ENCODE results near the gene TLCD5.
A peak's percentile ranks its signal among the peaks of the same experiment; 100 is the strongest.

The TLCD5 gene

DNA sequence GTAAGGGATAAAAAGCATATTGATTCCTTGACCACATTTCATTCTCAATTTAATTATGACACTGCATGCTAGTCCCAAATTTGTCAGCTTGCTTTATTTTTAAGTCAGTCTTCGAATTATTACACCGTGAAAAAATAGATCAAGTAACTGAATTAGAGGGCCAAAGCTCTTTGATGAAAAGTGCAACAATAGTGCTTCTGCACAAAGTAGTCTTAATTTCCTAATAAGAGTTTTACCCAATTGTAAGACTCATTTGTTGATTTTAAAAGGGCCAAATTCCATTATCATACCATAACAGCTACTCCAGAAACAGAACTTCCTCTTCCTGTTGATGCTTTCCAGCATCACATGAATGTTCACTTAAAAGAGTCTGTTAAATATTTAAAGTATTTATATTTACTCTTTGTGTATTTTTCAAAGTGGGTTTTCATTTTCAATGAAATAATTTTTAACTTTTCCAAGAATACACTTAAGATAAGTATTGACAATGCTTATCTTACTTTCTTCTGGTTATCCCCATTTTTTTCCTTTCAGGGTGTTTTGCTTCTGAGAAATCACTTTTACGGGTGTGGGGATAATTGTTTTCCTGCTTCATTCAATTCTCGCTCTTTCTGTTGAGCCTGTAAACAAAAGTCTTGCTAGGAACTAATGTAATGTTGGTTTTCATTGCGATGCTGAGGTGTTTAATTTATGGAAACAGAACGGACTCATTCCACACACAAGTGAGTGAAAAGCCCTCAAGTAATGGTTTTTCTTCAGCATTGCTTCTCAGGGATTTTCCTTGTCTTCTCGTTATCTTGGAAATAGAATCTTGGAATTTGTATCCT, 13.2 kb downstream of the TLCD5 start:
- peak; percentile 78 for DNase-seq

DNA sequence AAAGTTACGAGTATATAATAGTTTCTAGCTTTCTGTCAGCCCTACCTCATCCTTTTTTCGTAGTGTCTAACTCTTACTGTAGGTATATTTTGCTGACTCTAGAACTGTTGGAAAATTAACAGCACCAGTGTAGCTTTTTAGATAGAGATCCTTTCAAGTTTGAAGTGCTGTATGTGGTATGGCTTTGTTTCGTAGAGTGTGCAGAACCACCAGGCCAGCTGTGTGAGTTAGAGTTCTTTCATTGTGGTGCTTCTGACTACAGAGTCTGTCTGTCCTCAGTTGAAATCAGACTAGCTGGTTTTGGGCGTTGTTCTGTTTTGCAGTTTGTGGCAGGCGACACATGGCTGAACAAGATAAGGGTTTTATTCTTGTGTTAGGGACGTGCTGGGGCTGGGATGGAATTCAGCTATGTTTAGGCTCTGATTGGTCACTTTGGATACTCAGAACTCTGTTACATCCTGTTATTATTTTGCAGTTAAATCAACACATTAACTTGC, 14.3 kb downstream of the TLCD5 start:
- peak; percentile 99 for DNase-seq

DNA sequence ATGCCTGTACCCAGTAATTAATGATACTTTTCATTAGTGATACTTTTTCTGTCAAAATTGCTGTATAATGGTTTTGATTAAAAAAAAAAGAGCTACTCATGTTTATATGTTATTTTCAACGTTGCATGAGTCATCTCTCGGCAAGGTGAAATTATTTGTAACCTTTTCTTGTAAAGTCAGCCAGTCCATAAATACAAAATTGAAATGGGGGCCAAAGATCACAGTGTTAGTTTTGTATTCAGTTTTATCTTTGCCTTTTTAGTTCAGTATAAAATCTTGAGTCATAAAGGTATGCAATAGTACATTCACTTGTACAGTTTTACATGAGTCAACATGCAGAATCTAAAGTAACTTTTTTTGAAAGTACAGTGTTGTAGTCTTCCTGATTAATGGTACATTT, 15.4 kb downstream of the TLCD5 start:
- DNase-seq, result no peak

DNA sequence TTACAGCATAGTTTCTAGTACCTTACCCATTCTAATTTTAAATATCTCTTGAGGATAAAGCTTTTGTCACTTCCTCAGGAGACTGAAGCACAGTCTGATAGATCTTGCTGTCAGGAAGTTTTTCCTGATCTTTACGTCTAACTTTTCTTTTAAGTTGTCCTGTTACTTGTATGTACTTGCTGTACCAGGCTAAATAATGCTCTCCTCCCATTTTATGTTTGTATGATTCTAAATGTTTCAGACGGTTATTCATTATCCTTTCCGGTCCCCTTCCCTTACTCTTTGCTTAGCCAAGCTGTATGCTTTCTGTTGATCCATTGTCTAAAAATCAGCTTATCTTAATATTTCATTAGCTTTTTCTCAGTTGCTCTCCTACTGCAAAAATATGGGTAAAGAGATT, 17.1 kb downstream of the TLCD5 start:
- DNase-seq, result peak; percentile 41

DNA sequence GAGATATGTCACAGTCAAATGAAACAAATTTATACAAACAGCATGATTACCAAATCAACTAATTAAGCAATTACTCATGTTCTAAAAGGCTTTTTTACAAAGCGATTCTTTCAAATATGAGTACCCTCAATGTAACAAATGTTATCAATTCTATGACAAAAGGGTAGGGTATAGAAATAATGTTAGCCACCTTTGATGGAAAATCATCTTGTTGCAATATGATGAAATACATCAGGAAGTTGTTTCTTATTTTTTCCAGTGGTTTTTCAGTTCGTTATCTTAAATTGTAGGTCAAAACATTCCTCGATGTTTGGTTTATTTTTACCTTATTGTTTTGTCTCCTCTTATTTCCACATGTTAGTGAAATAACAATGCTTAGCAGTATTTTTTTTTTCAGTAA, 17.6 kb downstream of the TLCD5 start:
- no peak for DNase-seq

DNA sequence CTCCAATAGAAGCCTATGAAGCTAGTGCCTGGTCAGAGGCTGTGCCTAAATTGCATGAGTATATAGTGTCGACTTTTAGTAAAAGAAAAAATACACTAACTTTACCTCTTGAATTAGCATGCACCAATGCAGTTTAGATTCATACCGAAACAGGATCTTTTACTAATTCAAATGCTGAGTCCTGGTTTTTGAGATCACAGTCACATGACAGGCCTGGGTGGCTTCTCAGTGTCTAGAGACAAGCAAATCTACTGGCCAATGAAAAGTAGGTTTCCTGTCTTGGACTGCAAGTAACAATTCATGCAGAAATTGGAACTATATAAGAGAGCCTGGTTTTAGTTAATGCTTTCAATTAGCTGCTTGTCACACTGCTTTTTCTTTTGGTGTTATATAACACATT, 18.3 kb downstream of the TLCD5 start:
- DNase-seq, result peak; percentile 61

DNA sequence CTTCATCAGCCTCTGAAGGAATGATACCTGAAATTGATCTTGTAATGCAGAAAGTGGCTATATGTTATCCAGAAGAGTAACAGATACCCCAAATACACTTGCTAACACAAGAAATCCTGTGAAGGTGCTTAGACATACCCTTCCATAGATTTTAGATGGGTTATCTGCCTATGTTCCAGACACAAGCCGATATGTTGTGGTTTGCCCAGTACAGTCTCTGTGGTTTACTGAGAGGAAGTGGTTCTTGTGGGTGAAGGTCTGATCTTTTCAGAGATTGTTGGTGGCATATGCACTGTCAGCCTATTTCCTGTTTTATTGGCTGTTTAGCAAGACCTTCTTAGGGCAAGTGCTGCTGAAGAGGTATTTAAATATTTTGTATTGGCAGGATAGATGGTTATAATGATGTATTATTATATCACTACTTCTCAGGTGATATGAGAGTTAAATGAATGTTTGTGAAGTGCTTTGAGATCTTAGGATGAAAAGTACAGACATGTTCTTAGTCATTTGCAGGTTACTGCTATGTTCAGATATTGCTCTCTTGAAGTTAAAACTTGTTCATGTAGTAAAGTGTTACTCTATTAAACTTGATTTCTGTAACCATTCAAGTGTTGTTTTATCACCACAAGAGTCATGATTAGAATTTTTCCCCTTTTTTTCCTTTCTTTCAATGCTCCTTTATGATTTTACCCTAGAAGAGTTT, 19.4 kb downstream of the TLCD5 start:
- DNase-seq, result peak; percentile 98

DNA sequence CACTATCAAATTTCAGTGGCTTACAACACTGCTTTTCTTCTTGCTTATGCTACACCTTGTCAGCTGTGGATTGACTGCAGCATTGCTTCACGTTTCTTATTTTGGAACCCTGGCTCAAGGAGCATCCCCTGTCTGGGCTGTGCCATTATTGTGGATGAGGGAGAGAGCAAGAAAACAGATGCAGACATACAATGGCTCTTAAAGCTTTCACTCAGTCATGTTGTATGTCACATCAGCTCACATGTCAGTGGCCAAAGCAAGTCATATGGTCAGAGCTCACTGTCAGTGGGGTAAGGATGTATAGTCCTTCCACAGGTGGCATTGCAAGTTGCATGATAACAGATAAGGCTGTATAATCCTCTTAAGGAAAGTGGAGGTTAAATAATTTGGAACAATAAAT, 21.1 kb downstream of the TLCD5 start:
- peak; percentile 26 for DNase-seq

DNA sequence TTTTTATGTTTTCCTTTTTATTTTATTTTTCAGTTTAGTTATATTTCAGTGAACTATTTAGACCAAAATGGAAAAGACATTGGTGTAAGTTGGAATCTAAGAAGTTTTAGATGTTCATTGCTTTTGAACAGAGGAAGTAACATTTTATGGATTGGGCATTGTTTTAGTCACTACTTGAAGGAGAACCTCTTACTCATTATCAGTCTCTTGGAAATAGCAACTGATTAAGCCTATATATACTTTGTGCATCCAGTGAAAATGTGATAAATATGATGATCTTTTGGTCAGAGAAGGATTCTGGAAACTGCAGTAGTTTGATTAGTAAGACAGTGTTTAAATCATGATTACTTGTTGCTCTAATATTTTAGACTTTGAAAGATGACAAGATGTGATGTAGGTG, 25.5 kb downstream of the TLCD5 start:
- no peak for DNase-seq

DNA sequence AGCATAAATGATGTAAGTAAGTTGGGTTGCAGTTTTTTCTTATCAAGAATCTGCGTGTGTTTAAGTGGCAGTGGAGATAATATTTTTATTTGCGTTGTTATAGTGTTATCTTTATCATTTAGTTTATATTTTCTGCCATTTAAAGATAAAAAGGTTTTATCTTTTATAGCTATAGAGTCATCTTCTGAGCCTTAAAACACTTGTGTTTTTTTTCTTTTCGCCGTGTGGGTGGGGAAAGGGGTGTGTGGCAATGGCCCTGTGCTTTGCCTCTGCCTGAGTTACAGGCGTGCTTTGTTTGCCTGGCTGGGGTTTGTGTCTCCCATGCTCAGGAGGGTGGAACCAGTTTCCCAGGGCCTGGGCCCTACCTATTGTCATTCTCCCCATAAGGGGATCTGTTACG, 27.3 kb downstream of the TLCD5 start:
- DNase-seq, result no peak

DNA sequence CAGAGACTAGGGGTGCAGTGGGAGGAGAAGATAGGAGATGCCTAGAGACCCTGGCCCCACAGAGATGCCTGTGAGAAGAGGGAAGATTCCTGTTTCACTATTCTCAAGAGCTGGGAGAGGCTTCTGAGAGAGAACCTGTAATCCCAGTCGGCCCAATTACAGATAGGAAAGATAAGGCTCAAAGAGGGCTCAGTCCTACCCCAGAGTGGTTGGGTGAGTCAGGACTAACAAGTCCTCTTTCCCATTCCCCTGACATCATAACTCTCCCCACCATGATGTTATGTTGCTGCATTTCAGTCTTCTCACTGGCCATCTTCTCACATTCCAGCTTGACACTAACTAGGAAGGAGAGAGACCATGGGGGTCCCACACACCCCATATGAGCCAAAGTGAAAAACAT, 29.0 kb downstream of the TLCD5 start:
- DNase-seq, result no peak

DNA sequence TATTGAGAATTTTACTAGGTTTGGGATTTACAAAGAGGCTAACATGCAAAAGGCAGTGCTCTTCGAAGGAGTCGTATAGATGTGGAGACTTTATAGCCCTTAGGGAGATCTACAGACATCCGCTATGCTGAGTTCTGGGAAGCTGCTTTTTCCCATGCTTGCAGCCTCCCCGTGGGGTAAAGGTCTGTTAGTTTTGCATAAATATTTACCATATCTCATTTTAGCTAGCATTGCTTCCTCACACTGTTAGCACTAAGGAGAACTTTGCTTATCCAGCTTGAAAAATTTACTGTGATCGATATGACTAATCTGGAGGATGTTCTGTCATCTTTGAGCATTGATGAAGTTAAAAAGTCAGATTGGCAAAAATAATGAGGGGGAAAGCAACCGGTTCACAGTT, 29.7 kb downstream of the TLCD5 start:
- no peak for DNase-seq

DNA sequence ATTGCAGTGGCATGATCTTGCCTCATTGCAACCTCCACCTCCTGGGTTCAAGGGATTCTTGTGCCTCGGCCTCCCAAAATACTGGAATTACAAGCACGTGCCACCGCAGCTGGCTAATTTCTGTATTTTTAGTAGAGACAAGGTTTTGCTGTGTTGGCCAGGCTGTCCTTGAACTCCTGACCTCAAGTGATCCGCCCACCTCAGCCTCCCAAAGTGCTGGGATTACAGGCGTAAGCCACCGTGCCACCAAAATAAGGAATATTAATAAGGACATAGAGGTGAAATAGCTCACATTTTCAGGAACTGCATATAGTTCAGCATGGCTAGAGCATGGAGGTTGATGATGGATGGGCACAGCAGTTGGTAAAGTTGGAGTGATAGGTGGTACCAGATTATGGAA, 32.5 kb downstream of the TLCD5 start:
- no peak for DNase-seq

DNA sequence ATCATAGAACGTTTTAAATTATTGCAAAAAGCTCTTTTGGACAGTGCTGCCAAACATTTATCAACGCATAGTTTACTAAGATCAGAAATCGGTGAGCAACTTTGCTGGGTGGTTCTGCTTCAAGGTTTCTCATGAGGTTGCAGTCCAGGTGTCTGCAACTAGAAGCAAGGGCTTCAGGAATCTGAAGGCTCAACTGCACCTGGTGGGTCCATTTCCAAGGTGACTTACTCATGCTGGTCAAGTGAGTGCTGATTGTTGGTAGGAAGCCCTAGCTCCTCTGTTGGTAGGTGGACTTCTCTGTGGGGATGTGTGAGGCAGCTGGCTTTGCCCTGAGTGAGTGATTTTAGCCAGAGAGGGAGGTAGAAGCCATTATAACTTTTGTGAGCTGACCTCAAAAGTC, 33.6 kb downstream of the TLCD5 start:
- no peak for DNase-seq

DNA sequence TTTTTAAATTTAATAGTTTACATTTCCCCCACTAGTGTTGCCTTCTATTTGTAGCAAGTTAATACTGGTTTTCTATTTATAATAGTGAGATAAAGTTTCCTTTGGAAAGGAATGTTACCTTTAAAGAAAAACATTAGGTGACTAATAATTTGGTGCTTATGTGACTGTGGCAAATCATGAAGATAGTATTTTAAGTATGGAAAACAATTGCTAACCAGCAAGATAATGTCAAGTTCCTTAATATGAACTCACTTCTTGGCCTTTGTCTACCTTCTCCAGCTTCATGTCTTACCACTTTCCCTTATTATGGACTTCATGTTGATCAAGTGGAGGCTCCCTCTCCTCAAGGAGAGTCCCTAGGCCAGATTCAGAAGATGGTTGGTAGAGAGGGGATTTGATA, 38.3 kb downstream of the TLCD5 start:
- DNase-seq, result no peak

DNA sequence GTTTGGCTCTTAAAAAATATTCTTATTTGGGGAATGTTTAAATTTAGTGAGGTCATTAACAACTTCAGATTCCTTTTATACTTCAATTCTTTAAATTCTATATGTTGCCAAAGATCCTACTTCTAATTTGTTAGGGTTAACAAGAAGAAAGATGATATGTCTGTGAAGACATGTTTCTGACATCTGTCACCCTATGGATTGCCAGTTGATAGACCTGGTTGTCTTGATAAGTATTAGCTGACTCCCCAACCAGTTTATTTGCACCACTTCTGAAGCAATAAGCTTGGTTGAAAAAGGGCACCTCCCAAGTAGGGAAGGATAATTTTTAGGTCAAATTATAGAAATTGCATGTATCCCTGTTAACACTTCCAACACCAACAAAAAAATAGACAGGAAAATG, 40.4 kb downstream of the TLCD5 start:
- no peak for DNase-seq

DNA sequence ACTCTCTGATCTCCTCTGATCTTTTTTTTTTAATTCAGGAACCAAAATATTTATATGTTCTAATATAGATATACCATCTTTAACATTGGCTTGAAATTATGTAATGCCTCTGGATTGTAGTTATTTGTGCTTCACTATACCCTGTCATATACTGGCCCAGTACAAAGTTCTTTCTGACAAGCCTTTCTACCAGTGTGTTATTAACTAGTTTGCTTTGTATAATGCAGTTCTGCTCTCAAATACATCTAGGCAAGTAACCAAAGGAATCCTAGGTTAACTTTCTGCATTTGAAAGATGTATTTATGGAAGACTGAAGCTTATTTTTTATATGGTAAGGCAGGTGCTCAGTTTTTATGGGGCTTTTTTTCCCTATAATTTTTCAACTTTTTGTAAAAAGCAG, 47.2 kb downstream of the TLCD5 start:
- no peak for DNase-seq

DNA sequence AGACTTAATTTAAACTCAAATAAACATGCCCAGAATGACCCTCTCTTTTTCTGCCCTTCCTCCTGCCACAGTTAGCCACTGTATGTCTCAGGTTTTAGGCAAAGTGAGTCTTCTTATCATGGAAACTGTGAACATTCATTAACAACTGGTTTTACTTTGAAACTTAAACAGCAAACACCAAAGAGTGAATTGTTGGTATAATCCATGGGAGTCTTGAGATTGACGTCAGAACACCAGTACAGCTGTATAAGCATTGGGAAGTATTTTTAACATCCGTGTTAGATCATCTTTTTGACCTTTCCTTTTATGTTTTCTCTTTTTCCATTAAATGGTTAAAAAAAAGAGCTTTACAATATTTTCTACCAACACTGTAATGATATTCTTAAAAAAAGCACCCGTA, 50.0 kb downstream of the TLCD5 start:
- DNase-seq, result no peak

DNA sequence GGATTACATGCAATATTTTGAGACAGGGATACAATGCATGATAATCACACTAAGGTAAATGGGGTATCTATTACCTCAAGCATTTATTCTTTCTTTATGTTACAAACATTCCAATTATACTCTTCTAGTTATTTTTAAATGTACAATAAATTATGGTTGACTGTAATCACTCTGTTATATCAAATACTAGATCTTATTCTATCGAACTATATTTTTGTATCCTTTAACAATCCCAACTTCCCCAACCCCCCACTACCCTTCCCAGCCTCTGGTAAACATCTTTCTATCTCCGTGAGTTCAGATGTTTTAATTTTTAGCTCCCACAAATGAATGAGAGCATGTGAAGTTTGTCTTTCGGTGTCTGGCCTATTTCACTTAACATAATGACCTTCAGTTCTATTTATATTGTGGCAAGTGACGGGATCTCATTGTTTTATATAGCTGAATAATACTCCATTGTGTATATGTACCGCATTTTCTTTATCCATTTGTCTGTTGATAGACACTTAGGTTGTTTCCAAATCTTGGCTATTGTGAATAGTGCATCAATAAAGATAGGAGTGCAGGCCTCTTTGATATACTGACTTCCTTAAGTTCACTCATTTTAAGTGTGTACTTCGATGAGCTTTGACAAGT, 51.6 kb downstream of the TLCD5 start:
- no peak for DNase-seq

DNA sequence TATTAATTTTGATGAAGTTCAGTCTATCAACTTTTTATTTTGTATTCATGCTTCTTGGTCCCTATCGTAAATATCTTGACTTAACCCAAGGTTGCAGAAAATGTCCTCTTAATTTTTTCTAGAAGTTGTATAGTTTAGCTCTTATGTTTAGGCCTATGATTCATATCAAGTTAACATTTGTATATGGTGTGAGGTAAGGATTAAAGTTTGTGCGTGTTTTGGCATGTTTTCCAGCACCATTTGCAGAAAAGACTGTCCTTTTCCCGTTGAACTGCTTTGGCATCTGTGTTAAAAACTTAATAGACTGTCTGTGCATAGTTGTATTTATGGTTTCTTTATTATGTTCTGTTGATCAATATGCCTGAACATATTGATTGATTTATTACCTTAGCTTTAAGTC, 53.4 kb downstream of the TLCD5 start:
- no peak for DNase-seq

DNA sequence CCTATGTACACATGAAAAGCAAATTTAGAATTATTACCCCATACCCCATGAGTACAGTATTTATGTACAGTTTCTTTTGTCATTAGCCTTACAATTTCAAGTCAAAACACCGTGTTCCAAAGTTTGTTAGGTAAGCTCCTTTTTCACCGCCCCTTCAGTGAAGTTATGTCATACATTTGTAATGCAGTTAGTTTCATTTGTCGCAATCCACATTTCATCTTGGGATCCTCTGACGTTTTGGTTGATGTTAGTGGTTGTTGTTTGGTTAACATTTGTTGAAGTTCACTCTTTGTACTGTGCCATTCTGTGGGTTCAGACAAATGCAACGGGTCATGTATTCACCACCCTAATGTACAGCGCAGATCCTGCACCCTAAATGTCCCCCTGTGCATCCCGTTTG, 56.3 kb downstream of the TLCD5 start:
- no peak for DNase-seq
